ENCODE data around the gene NES.

DNA sequence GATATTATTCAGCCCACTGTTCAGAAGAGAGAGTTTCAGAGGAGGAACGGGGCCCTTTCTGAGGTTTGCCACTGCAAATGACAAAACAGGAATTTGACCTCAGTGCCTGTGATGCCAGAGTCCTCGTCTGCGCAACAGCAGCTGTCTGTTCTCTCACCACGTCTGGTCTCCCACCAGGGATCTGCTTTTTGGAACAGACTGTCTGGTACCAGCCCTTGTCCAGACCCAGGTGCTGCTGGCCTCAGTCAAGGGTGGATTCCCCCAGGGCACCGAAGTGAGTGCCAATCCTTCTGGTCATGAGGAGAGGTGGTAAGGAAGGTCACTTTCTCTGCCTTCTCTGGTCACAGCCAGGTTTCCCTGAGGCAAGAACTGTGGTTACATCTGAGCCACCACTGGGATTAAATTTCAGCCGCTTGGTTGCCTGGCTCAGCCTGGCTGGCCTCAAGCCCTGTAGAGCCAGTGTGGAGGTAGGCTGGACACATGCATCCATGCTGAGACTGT, 37.6 kb downstream of the NES start:
- TF ChIP-seq, protein P1, sequence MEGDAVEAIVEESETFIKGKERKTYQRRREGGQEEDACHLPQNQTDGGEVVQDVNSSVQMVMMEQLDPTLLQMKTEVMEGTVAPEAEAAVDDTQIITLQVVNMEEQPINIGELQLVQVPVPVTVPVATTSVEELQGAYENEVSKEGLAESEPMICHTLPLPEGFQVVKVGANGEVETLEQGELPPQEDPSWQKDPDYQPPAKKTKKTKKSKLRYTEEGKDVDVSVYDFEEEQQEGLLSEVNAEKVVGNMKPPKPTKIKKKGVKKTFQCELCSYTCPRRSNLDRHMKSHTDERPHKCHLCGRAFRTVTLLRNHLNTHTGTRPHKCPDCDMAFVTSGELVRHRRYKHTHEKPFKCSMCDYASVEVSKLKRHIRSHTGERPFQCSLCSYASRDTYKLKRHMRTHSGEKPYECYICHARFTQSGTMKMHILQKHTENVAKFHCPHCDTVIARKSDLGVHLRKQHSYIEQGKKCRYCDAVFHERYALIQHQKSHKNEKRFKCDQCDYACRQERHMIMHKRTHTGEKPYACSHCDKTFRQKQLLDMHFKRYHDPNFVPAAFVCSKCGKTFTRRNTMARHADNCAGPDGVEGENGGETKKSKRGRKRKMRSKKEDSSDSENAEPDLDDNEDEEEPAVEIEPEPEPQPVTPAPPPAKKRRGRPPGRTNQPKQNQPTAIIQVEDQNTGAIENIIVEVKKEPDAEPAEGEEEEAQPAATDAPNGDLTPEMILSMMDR (IDR thresholded peaks at IDR 0.05) = no peak
- no peak for TF ChIP-seq POLR2A (IDR thresholded peaks at IDR 0.05)
- no peak for TF ChIP-seq EP300 (IDR thresholded peaks at IDR 0.05)
